OCI-LY3 (cell line): ENCODE measurements around the gene CDH15.

ENCODE experiments used
- H2AFZ ChIP-seq: fragments of 200-600, 300-600 bp; shearing (Covaris generic); 2 replicates; pipeline ENCODE4 v1.6.0; 2014; ENCODE audit warnings: antibody characterized with exemption, low read depth, low read length
- H3K27ac ChIP-seq: fragments of 200-600, 300-600 bp; sonication (generic); 2 replicates; pipeline ENCODE4 v1.5.1; 2014; ENCODE audit warnings: mild to moderate bottlenecking, low read length, moderate library complexity, mixed read lengths
- H3K27me3 ChIP-seq: fragments of 200-600, 300-600 bp; sonication (generic); 2 replicates; pipeline ENCODE4 v1.6.1; 2014; ENCODE audit warnings: low read depth, low read length, mixed read lengths
- H3K36me3 ChIP-seq: fragments of 200-600, 300-600 bp; sonication (generic); replicated peaks from 2 replicates; pipeline ENCODE3; 2014; ENCODE audit warnings: low read depth, low read length, mixed read lengths
- H3K4me1 ChIP-seq: fragments of 300-600, 200-600 bp; sonication (generic); 2 replicates; pipeline ENCODE4 v1.6.1; 2014; ENCODE audit warnings: low read length, mixed read lengths
- H3K4me2 ChIP-seq: fragments of 200-600, 300-600 bp; sonication (generic); 2 replicates; pipeline ENCODE4 v1.6.1; 2014; ENCODE audit warnings: low read length, mixed read lengths
- H3K4me3 ChIP-seq: fragments of 300-600, 200-600 bp; sonication (generic); 2 replicates; pipeline ENCODE4 v1.5.1; 2014; ENCODE audit warnings: antibody characterized with exemption, mild to moderate bottlenecking, low read length, moderate library complexity
- H3K79me2 ChIP-seq: fragments of 300-600, 200-600 bp; shearing (Covaris generic); 2 replicates; pipeline ENCODE4 v1.6.1; 2014; ENCODE audit warnings: mild to moderate bottlenecking, low read length, mixed read lengths
- H3K9ac ChIP-seq: fragments of 300-600, 200-600 bp; shearing (Covaris generic); 2 replicates; pipeline ENCODE4 v1.6.0; 2014; ENCODE audit warnings: mild to moderate bottlenecking, low read length, moderate library complexity
- H3K9me3 ChIP-seq: fragments of 200-600, 300-600 bp; shearing (Covaris generic); 2 replicates; pipeline ENCODE4 v1.6.1; 2014; ENCODE audit warnings: low read length, mixed read lengths; ENCODE audit not compliant: insufficient read depth
- H4K20me1 ChIP-seq: fragments of 200-600, 300-600 bp; sonication (generic); 2 replicates; pipeline ENCODE4 v1.6.1; 2016; ENCODE audit warnings: low read length, mixed read lengths; ENCODE audit not compliant: insufficient read depth
- CTCF ChIP-seq: fragments of 200-600, 300-600 bp; sonication (generic); IDR thresholded peaks from 2 replicates; pipeline ENCODE4 v1.5.1; 2014; ENCODE audit warnings: antibody characterized with exemption, low read length, low read depth
- EZH2phosphoT487 ChIP-seq: fragments of 200-600 bp; shearing (Covaris generic); IDR thresholded peaks from 2 replicates; pipeline ENCODE4 v1.6.1; 2018; ENCODE audit warnings: antibody characterized with exemption, mixed run types, low read depth

The CDH15 gene

GRCh38 chr16:89200850-89201411 lies 29.4 kb downstream of the CDH15 start:
- no peaks in the 10 kb centered on the region for H4K20me1 ChIP-seq
- no peaks in the 10 kb centered on the region for H3K4me1 ChIP-seq
- no peaks in the 10 kb centered on the region for H3K9me3 ChIP-seq
- no peak overlapping the region for H3K9ac ChIP-seq
- TF ChIP-seq EZH2phosphoT487 (no peak), CTCF (no peak)
- H3K4me3 ChIP-seq: no peak overlapping the region
- H3K27me3 ChIP-seq: no peaks in the 10 kb centered on the region
- no peak overlapping the region for H3K27ac ChIP-seq
- no peak overlapping the region for H3K4me2 ChIP-seq
- H2AFZ ChIP-seq: no peak overlapping the region
- H3K79me2 ChIP-seq: no peaks in the 10 kb centered on the region
- H3K36me3 ChIP-seq: no peaks in the 10 kb centered on the region

- TF ChIP-seq CTCF (no peak), EZH2phosphoT487 (no peak)
- Histone ChIP-seq H3K4me3 (no peak overlapping the region), H3K79me2 (no peaks in the 10 kb centered on the region), H3K36me3 (no peaks in the 10 kb centered on the region), H2AFZ (no peak overlapping the region), H3K9me3 (no peaks in the 10 kb centered on the region), H3K4me2 (no peak overlapping the region), H3K27ac (no peak overlapping the region), H3K4me1 (no peaks in the 10 kb centered on the region), H3K9ac (no peak overlapping the region), H4K20me1 (no peaks in the 10 kb centered on the region), H3K27me3 (no peaks in the 10 kb centered on the region)
These were observed 30.2 kb downstream of the CDH15 start for GRCh38 chr16:89201439-89202377.

- no peaks in the 10 kb centered on the region for H3K27me3 ChIP-seq
- no peak overlapping the region for H3K4me2 ChIP-seq
- H3K4me3 ChIP-seq: no peak overlapping the region
- H3K9me3 ChIP-seq: no peaks in the 10 kb centered on the region
- no peaks in the 10 kb centered on the region for H3K4me1 ChIP-seq
- no peaks in the 10 kb centered on the region for H3K36me3 ChIP-seq
- no peak for TF ChIP-seq EZH2phosphoT487
- no peak for TF ChIP-seq CTCF
- H3K27ac ChIP-seq: no peak overlapping the region
- H2AFZ ChIP-seq: no peak overlapping the region
- no peaks in the 10 kb centered on the region for H3K79me2 ChIP-seq
- no peak overlapping the region for H3K9ac ChIP-seq
- no peaks in the 10 kb centered on the region for H4K20me1 ChIP-seq
These were observed 31.1 kb downstream of the CDH15 start for GRCh38 chr16:89202422-89203215.

- Histone ChIP-seq H3K9me3 (no peaks in the 10 kb centered on the region), H3K36me3 (no peaks in the 10 kb centered on the region), H3K9ac (no peak overlapping the region), H4K20me1 (no peaks in the 10 kb centered on the region), H3K27ac (no peak overlapping the region), H2AFZ (no peak overlapping the region), H3K4me2 (no peak overlapping the region), H3K79me2 (no peaks in the 10 kb centered on the region), H3K27me3 (no peaks in the 10 kb centered on the region), H3K4me1 (peaks cover 11% of the 10 kb centered on the region), H3K4me3 (no peak overlapping the region)
- TF ChIP-seq EZH2phosphoT487 (no peak), CTCF (no peak)
These were observed 36.4 kb downstream of the CDH15 start for GRCh38 chr16:89207993-89208392.
